HepG2 (cell line): ENCODE measurements around the gene RP2. TPM values are rescaled to one million over a fixed set of nuclear protein-coding genes. Genes with fewer than 3 reads are reported as not detected.

Source experiments
- ATAC-seq: fragments of 200-7000 bp; cut with Tn5 transposase; 3 replicates; pipeline ENCODE4 v1.9.1; 2020; ENCODE audit warnings: mild to moderate bottlenecking, moderate library complexity
- BruUV-seq: library from RNA; stranded (reverse); fragments of 400-500 nt; replicated peaks from 2 replicates; lab custom pipeline; 2021; lab: Mats Ljungman, UMichigan
- CTCF ChIA-PET: fragments of 300-600 bp; formaldehyde crosslinking; extraction: SDS; loops from one replicate; lab custom pipeline; 2021; ENCODE audit warnings: low total read pairs, inconsistent platforms, low intra/inter-chr PET ratio; lab: Yijun Ruan, JAX
- POLR2A ChIA-PET: fragments of 350-600 bp; sonication (Branson Sonifier 250); formaldehyde crosslinking; loops from one replicate; lab custom pipeline; 2020; ENCODE audit warnings: antibody characterized with exemption, inconsistent platforms; lab: Yijun Ruan, JAX
- DNase-seq: peaks from one replicate; pipeline ENCODE4 v3.0.0-alpha.2; 2015; ENCODE audit warnings: low spot score
- FAIRE-seq: peaks from 3 replicates; lab custom pipeline; 2011; peaks lifted over from hg19 to GRCh38; lab: Jason Lieb, UNC
- H2AFZ ChIP-seq: one replicate; pipeline ENCODE4 v1.6.1; 2011; ENCODE audit warnings: low read length, inconsistent platforms
- H3K27ac ChIP-seq: fragments of 300-600 bp; 3 replicates; pipeline ENCODE4 v1.8.0; 2011; ENCODE audit warnings: mixed run types, mild to moderate bottlenecking, mixed read lengths, low read length, inconsistent platforms; ENCODE audit not compliant: insufficient read depth; ENCODE audit errors: extremely low read length
- H3K27me3 ChIP-seq, 2 experiments: fragments of 200-600 bp in 1 of 2; 2 replicates in 1 of 2; 3 replicates in 1 of 2; pipeline versions ENCODE4 v1.6.0 to v1.8.0; 2011; ENCODE audit warnings: low read length in 2 of 2, mild to moderate bottlenecking in 2 of 2, moderate library complexity in 2 of 2, inconsistent platforms in 1 of 2; ENCODE audit not compliant: insufficient read depth in 2 of 2, control insufficient read depth in 1 of 2
- H3K36me3 ChIP-seq, 2 experiments: fragments of 200-600 bp in 1 of 2; replicated peaks in 1 of 2; 2 replicates in 1 of 2; 3 replicates in 1 of 2; pipeline versions ENCODE4 v1.5.1 to v1.8.0; 2011; ENCODE audit warnings: low read length in 2 of 2, inconsistent platforms in 1 of 2; ENCODE audit not compliant: insufficient read depth in 2 of 2, control insufficient read depth in 1 of 2
- H3K4me1 ChIP-seq: 2 replicates; pipeline ENCODE4 v1.5.1; 2012; ENCODE audit warnings: low read length, inconsistent platforms; ENCODE audit not compliant: insufficient read depth
- H3K4me2 ChIP-seq: 2 replicates; pipeline ENCODE4 v1.6.0; 2011; ENCODE audit warnings: low read depth, low read length, inconsistent platforms
- H3K4me3 ChIP-seq, 3 experiments: fragments of 200-600 bp in 1 of 3; sonication (generic), shearing (Covaris generic) in 1 of 3; replicated peaks in 1 of 3; 2 replicates each; pipeline ENCODE4 v1.5.1; 2011 to 2016; ENCODE audit warnings: low read length in 3 of 3, inconsistent platforms in 2 of 3, low read depth in 2 of 3, mild to moderate bottlenecking in 2 of 3, control low read depth in 1 of 3, mixed read lengths in 1 of 3; ENCODE audit not compliant: insufficient read depth in 1 of 3
- H3K79me2 ChIP-seq: one replicate; pipeline ENCODE4 v1.6.1; 2011; ENCODE audit warnings: low read length, inconsistent platforms; ENCODE audit not compliant: insufficient read depth
- H3K9ac ChIP-seq: 2 replicates; pipeline ENCODE4 v1.6.0; 2011; ENCODE audit warnings: mild to moderate bottlenecking, low read depth, low read length, inconsistent platforms; ENCODE audit not compliant: insufficient read depth
- H3K9me3 ChIP-seq: 2 replicates; pipeline ENCODE4 v1.5.1; 2012; ENCODE audit warnings: mild to moderate bottlenecking, low read length
- H4K20me1 ChIP-seq: 2 replicates; pipeline ENCODE4 v1.6.0; 2011; ENCODE audit warnings: inconsistent platforms, mild to moderate bottlenecking, low read length, moderate library complexity; ENCODE audit not compliant: insufficient read depth
- E2F5 ChIP-seq: sonication (generic); formaldehyde crosslinking; conservative IDR thresholded peaks from 2 replicates; pipeline ENCODE4 v1.4.0; 2020; ENCODE audit warnings: missing genetic modification reagents
- IKZF4 ChIP-seq: sonication (generic); formaldehyde crosslinking; IDR thresholded peaks from 2 replicates; pipeline ENCODE4 v1.5.1; 2020; ENCODE audit warnings: borderline replicate concordance, mild to moderate bottlenecking, low read depth, missing genetic modification reagents; ENCODE audit errors: not compliant biosample characterization
- MAF1 ChIP-seq: sonication (generic); formaldehyde crosslinking; IDR thresholded peaks from 2 replicates; pipeline ENCODE4 v1.5.0; 2020; ENCODE audit warnings: missing genetic modification reagents, borderline replicate concordance
- MED8 ChIP-seq: sonication (generic); formaldehyde crosslinking; IDR thresholded peaks from 2 replicates; pipeline ENCODE4 v1.8.1; 2023; ENCODE audit warnings: mild to moderate bottlenecking, missing genetic modification reagents; ENCODE audit not compliant: insufficient replicate concordance
- MIER3 ChIP-seq: IDR thresholded peaks from 2 replicates; pipeline ENCODE4 v1.6.1; 2016; ENCODE audit warnings: missing compliant biosample characterization, borderline replicate concordance
- MXD3 ChIP-seq: IDR thresholded peaks from 2 replicates; pipeline ENCODE4 v1.6.1; 2016; ENCODE audit warnings: mild to moderate bottlenecking, missing biosample characterization, missing genetic modification reagents
- TAF15 ChIP-seq: fragments of 200-400 bp; formaldehyde crosslinking; IDR thresholded peaks from one replicate; pipeline ENCODE4 v1.6.1; 2018; ENCODE audit warnings: mild to moderate bottlenecking, low read depth, low read length; ENCODE audit not compliant: poor library complexity, severe bottlenecking
- ZBTB21 ChIP-seq: sonication (generic); formaldehyde crosslinking; IDR thresholded peaks from 2 replicates; pipeline ENCODE4 v1.4.0; 2020; ENCODE audit warnings: missing genetic modification reagents
- ZNF292 ChIP-seq: sonication (generic); formaldehyde crosslinking; IDR thresholded peaks from 2 replicates; pipeline ENCODE4 v1.8.1; 2022; ENCODE audit warnings: mild to moderate bottlenecking, low read depth, missing genetic modification reagents, borderline replicate concordance
- ZNF609 ChIP-seq: sonication (generic); formaldehyde crosslinking; IDR thresholded peaks from 2 replicates; pipeline ENCODE4 v1.4.0; 2020; ENCODE audit warnings: mild to moderate bottlenecking, missing genetic modification reagents, borderline replicate concordance
- WGBS: methylation state at CpG from one replicate; pipeline ENCODE4 v1.1.6; 2017; ENCODE audit warnings: low lambda C conversion rate; 5-methylcytosine and 5-hydroxymethylcytosine counted together
- in situ Hi-C: cut with HindIII; loops from 2 replicates; pipeline ENCODE4 v1.10.0; 2017; ENCODE audit warnings: low pct_unique_long_range_greater_than_20kb; ENCODE audit not compliant: extremely low pct_ligation_motif_present
- intact Hi-C: fragments of 100-400 bp; cut with micrococcal nuclease; formaldehyde crosslinking; loops from one replicate; pipeline ENCODE4 v1.10.0; 2022; ENCODE audit not compliant: unreplicated experiment
- polyA plus RNA-seq, 8 experiments: library from polyadenylated mRNA; depleted of rRNA in 3 of 8; stranded (reverse) in 7 of 8; unstranded in 1 of 8; fragments of >200 nt; fragmentation: Illumina TruSeq in 4 of 8; extraction: Trizol in 4 of 8; gene quantifications; 2 replicates each; pipeline versions ENCODE4 v1.2.1 to v1.2.3, GENCODE V29; 2011 to 2016; ENCODE audit warnings: low read depth in 4 of 8, missing spikeins in 1 of 8, mixed read lengths in 1 of 8; ENCODE audit not compliant: insufficient read depth in 1 of 8
- total RNA-seq, 5 experiments: library from RNA; depleted of rRNA; stranded (reverse); fragments of >200 nt; fragmentation: Illumina TruSeq; extraction: Trizol; gene quantifications; 2 replicates each; pipeline ENCODE4 v1.2.3, GENCODE V29; 2016; ENCODE audit warnings: low read depth in 1 of 5

Gene RP2
- total and polyA plus RNA-seq, 2 of the 13 experiments (the other 11 are each of a cell fraction or from before 2014, with no cell fraction given): 5.0 to 9.9 TPM

- no TSS peak for BruUV-seq
- H3K4me2 ChIP-seq: no peak overlapping the region
- H2AFZ ChIP-seq: no peak overlapping the region
- WGBS: 100% methylated on average over 1 of the region's 1 CpG
- H3K27ac ChIP-seq: no peak overlapping the region
- intact Hi-C loops: no loop called here
- H3K79me2 ChIP-seq: no peaks in the 10 kb centered on the region
- FAIRE-seq (no peak), ATAC-seq (no peak), DNase-seq (no peak)
- no peaks in the 10 kb centered on the region for H4K20me1 ChIP-seq
- ChIA-PET CTCF (no interaction called here), POLR2A (no interaction called here)
- H3K4me3 ChIP-seq: no peak overlapping the region
- no peak for TF ChIP-seq MED8
- no peak for TF ChIP-seq ZNF292
- no peak for TF ChIP-seq E2F5 (CRISPR knock-in tag)
- no peak for TF ChIP-seq MXD3 (CRISPR knock-in tag)
- no peaks in the 10 kb centered on the region for H3K36me3 ChIP-seq
- H3K27me3 ChIP-seq: no peaks in the 10 kb centered on the region
- H3K9ac ChIP-seq: no peak overlapping the region
- H3K4me1 ChIP-seq: peaks cover 32% of the 10 kb centered on the region
- in situ Hi-C loops: no loop called here
- no peaks in the 10 kb centered on the region for H3K9me3 ChIP-seq
Measured at GRCh38 chrX:46811121-46811520, 25.7 kb upstream of the RP2 start.

GRCh38 chrX:46812445-46812844 lies 24.4 kb upstream of the RP2 start:
- peak; percentile 87 for DNase-seq
- CTCF ChIA-PET: no interaction called here
- Histone ChIP-seq H3K9ac (no peak overlapping the region), H3K4me3 (no peak overlapping the region), H3K36me3 (no peaks in the 10 kb centered on the region), H3K27me3 (no peaks in the 10 kb centered on the region), H3K27ac (no peak overlapping the region), H3K79me2 (no peaks in the 10 kb centered on the region), H3K9me3 (no peaks in the 10 kb centered on the region), H4K20me1 (no peaks in the 10 kb centered on the region), H3K4me2 (peak overlapping the region; percentile 45), H2AFZ (no peak overlapping the region), H3K4me1 (peaks cover 32% of the 10 kb centered on the region)
- in situ Hi-C loops (no loop called here), intact Hi-C loops (no loop called here)
- BruUV-seq: no TSS peak
- ATAC-seq: peak; percentile 99
- POLR2A ChIA-PET: no interaction called here
- 0% methylated on average over 2 of the region's 2 CpGs for WGBS
- peak; percentile 98 for FAIRE-seq
- TF ChIP-seq MAF1 (CRISPR knock-in tag) (no peak), IKZF4 (CRISPR knock-in tag) (no peak), TAF15 (no peak), MIER3 (0 out of 2 replicates have a peak, but pooled peaks have one; percentile 17), ZBTB21 (no peak), ZNF609 (no peak)
